ENCODE results near the gene NRXN3.

DNA sequence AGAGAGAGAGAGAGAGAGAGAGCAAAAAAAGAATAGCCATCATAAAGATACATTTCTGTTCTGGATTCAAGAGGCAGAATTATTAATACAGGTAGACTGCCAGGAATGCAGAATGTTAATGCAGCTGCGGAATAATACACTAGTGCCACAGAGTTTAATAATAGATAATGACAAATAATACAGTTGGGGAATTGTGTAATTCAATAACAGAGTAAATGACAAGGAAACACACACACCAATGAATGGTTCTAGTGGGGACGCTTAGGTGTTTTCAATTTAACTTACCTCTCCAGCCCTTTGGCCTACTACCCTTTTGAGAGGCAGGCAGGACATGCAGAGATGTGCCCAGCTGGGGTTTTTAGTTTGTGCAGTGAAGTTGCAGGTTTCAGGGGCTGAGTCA lies 313.9 kb downstream of the NRXN3 start:
- TF ChIP-seq, protein P1, sequence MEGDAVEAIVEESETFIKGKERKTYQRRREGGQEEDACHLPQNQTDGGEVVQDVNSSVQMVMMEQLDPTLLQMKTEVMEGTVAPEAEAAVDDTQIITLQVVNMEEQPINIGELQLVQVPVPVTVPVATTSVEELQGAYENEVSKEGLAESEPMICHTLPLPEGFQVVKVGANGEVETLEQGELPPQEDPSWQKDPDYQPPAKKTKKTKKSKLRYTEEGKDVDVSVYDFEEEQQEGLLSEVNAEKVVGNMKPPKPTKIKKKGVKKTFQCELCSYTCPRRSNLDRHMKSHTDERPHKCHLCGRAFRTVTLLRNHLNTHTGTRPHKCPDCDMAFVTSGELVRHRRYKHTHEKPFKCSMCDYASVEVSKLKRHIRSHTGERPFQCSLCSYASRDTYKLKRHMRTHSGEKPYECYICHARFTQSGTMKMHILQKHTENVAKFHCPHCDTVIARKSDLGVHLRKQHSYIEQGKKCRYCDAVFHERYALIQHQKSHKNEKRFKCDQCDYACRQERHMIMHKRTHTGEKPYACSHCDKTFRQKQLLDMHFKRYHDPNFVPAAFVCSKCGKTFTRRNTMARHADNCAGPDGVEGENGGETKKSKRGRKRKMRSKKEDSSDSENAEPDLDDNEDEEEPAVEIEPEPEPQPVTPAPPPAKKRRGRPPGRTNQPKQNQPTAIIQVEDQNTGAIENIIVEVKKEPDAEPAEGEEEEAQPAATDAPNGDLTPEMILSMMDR (conservative IDR thresholded peaks at IDR 0.05; ENCODE audit: low read depth, low read length): no peak
- TF ChIP-seq EZH2 (IDR thresholded peaks at IDR 0.05; ENCODE audit: low read length, unreplicated experiment): no peak
- TF ChIP-seq EZH2phosphoT487 (IDR thresholded peaks at IDR 0.05; ENCODE audit: borderline replicate concordance, low read length): no peak
